Endothelial cell (in vitro differentiated cells): ENCODE results near the gene CDH24. TPM values are rescaled to one million over a fixed set of nuclear protein-coding genes. Genes with fewer than 3 reads are reported as not detected.
"Not testable (repeated sequence)": the region's sequence is repeated elsewhere in the genome, so short reads cannot be mapped to it uniquely, and the experiment has no call there.

Experiments
- DNase-seq: peaks from one replicate; pipeline ENCODE4 v3.0.0; 2021; ENCODE audit warnings: low spot score
- H3K27ac Mint-ChIP-seq: one replicate; pipeline ENCODE4 v1.8.0; 2021; ENCODE audit warnings: mixed read lengths, inconsistent platforms; ENCODE audit not compliant: unreplicated experiment
- H3K27me3 Mint-ChIP-seq: one replicate; pipeline ENCODE4 v1.8.0; 2021; ENCODE audit warnings: mild to moderate bottlenecking, moderate library complexity, mixed read lengths, inconsistent platforms; ENCODE audit not compliant: unreplicated experiment
- H3K36me3 Mint-ChIP-seq: one replicate; pipeline ENCODE4 v1.8.0; 2021; ENCODE audit warnings: mild to moderate bottlenecking, low read depth, mixed read lengths, inconsistent platforms; ENCODE audit not compliant: unreplicated experiment
- H3K4me1 Mint-ChIP-seq: one replicate; pipeline ENCODE4 v1.8.0; 2021; ENCODE audit warnings: mild to moderate bottlenecking, mixed read lengths, inconsistent platforms; ENCODE audit not compliant: unreplicated experiment
- H3K4me3 Mint-ChIP-seq: one replicate; pipeline ENCODE4 v1.8.0; 2021; ENCODE audit warnings: mild to moderate bottlenecking, mixed read lengths, inconsistent platforms; ENCODE audit not compliant: unreplicated experiment
- H3K9me3 Mint-ChIP-seq: one replicate; pipeline ENCODE4 v1.8.0; 2021; ENCODE audit warnings: mixed read lengths, inconsistent platforms; ENCODE audit not compliant: unreplicated experiment
- CTCF ChIP-seq: fragments of 200-600 bp; sonication (generic); IDR thresholded peaks from one replicate; pipeline ENCODE4 v1.5.0; 2021; ENCODE audit warnings: antibody characterized with exemption; ENCODE audit not compliant: unreplicated experiment
- total RNA-seq: library from RNA; stranded (reverse); fragmentation: NEBNext Ultra II Directional; extraction: Animal tissue kit (Norgen Biotek cat#: 25700); gene quantifications from one replicate; pipeline ENCODE4 v1.2.1, GENCODE V29; 2021; ENCODE audit not compliant: unreplicated experiment

CDH24 gene
- total RNA-seq, 1 donor from 2014 or later: 13.6 TPM

- H3K36me3 Mint-ChIP-seq: no peaks in the 10 kb centered on the region
- no peaks in the 10 kb centered on the region for H3K9me3 Mint-ChIP-seq
- DNase-seq: peak; percentile 92
- peak overlapping the region; percentile 97 for H3K27ac Mint-ChIP-seq
- peaks cover 16% of the 10 kb centered on the region for H3K4me1 Mint-ChIP-seq
- H3K27me3 Mint-ChIP-seq: no peaks in the 10 kb centered on the region
- peak overlapping the region; percentile 98 for H3K4me3 Mint-ChIP-seq
- no peak for TF ChIP-seq CTCF
These were observed 50.5 kb downstream of the CDH24 start for GRCh38 chr14:23006544-23007419.

- Mint-ChIP-seq H3K9me3 (no peaks in the 10 kb centered on the region), H3K4me1 (peaks cover 16% of the 10 kb centered on the region), H3K27ac (peak overlapping the region; percentile 95), H3K36me3 (no peaks in the 10 kb centered on the region), H3K4me3 (peak overlapping the region; percentile 98), H3K27me3 (no peaks in the 10 kb centered on the region)
- TF ChIP-seq CTCF: no peak
- DNase-seq: no peak
These were observed 51.2 kb downstream of the CDH24 start for GRCh38 chr14:23006188-23006534.

DNA sequence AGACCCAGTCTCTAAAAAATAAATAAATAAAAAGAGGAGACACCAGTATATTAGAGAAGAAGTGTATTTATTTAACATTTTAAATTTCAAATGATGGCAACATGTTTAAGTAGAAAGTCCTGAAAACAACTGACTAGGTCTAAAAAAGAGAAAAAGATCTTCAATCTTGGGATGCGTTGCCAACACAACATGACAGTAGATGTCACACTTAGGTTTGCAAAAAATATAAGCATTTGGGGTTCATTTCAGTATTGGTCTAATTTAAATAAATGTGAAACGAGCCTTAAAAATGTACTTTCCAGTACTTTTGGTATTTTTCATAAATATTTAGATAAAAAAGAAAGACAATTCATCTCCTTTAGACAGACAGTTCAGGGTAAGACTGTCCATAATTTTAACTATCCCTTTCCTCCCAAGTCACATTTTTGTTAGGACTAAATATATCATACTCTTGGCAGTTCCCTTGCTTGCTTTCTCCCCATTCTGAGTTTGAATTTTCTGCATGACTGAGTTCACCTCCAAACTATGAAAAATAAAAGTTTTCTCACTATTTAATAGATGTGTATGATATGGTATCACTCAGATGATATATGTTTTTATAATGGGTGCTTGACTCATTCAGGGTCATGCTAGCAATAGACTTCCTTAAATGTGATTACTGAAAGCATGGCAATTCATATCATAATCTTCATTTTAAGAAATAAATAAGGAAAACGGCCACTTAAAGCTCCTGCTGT, 51.7 kb downstream of the CDH24 start:
- Mint-ChIP-seq H3K4me1 (peaks cover 16% of the 10 kb centered on the region), H3K36me3 (no peaks in the 10 kb centered on the region), H3K9me3 (no peaks in the 10 kb centered on the region), H3K27ac (peak overlapping the region; percentile 57), H3K27me3 (no peaks in the 10 kb centered on the region), H3K4me3 (no peak overlapping the region)
- no peak for TF ChIP-seq CTCF
- no peak for DNase-seq

- H3K4me3 Mint-ChIP-seq, H3K9me3 Mint-ChIP-seq, H3K27ac Mint-ChIP-seq, H3K36me3 Mint-ChIP-seq, DNase-seq, H3K27me3 Mint-ChIP-seq: not testable (repeated sequence)
- peaks cover 16% of the 10 kb centered on the region for H3K4me1 Mint-ChIP-seq
These were observed 53.0 kb downstream of the CDH24 start for GRCh38 chr14:23004274-23004673.

- no peak overlapping the region for H3K4me3 Mint-ChIP-seq
- no peak for TF ChIP-seq CTCF
- no peaks in the 10 kb centered on the region for H3K36me3 Mint-ChIP-seq
- no peak overlapping the region for H3K27ac Mint-ChIP-seq
- DNase-seq: no peak
- no peaks in the 10 kb centered on the region for H3K9me3 Mint-ChIP-seq
- H3K4me1 Mint-ChIP-seq: peaks cover 14% of the 10 kb centered on the region
- H3K27me3 Mint-ChIP-seq: no peaks in the 10 kb centered on the region
These were observed 54.7 kb downstream of the CDH24 start for GRCh38 chr14:23002592-23002991.
